ENCODE results near the gene LONRF3. TPM values are rescaled to one million over a fixed set of nuclear protein-coding genes. Genes with fewer than 3 reads are reported as not detected.

The LONRF3 gene
- total RNA-seq, 1 experiment from 2014 or later: 13.1 TPM

GRCh38 chrX:118968031-118968430, 6.4 kb upstream of the LONRF3 start:
- Histone ChIP-seq H3K27me3 (ENCODE audit: control insufficient read depth, insufficient read depth, low read length) (peaks cover 8% of the 10 kb centered on the region), H3K36me3 (ENCODE audit: control insufficient read depth, insufficient read depth, low read length) (no peaks in the 10 kb centered on the region), H3K4me3 (ENCODE audit: low read depth in 2 of 2, low read length in 2 of 2) (no peak overlapping the region), H3K9me3 (ENCODE audit: control insufficient read depth, insufficient read depth, low read depth, low read length) (no peaks in the 10 kb centered on the region), H3K27ac (ENCODE audit: low read length) (no peak overlapping the region), H3K4me1 (ENCODE audit: control insufficient read depth, insufficient read depth, low read length) (0 out of 2 replicates have a peak, but pooled peaks cover under 1% of the 10 kb centered on the region)
- TF ChIP-seq TCF7L2 (IDR thresholded peaks at IDR 0.05; ENCODE audit: low read depth, low read length): no peak
- TF ChIP-seq POLR2AphosphoS5 (IDR thresholded peaks at IDR 0.05; ENCODE audit: low read depth, low read length): no peak
- no peak for TF ChIP-seq CTCF (IDR thresholded peaks at IDR 0.05)
- no peak for TF ChIP-seq SIN3A (IDR thresholded peaks at IDR 0.05; ENCODE audit: borderline replicate concordance, insufficient read depth, low read depth, low read length)
- TF ChIP-seq, protein P1, sequence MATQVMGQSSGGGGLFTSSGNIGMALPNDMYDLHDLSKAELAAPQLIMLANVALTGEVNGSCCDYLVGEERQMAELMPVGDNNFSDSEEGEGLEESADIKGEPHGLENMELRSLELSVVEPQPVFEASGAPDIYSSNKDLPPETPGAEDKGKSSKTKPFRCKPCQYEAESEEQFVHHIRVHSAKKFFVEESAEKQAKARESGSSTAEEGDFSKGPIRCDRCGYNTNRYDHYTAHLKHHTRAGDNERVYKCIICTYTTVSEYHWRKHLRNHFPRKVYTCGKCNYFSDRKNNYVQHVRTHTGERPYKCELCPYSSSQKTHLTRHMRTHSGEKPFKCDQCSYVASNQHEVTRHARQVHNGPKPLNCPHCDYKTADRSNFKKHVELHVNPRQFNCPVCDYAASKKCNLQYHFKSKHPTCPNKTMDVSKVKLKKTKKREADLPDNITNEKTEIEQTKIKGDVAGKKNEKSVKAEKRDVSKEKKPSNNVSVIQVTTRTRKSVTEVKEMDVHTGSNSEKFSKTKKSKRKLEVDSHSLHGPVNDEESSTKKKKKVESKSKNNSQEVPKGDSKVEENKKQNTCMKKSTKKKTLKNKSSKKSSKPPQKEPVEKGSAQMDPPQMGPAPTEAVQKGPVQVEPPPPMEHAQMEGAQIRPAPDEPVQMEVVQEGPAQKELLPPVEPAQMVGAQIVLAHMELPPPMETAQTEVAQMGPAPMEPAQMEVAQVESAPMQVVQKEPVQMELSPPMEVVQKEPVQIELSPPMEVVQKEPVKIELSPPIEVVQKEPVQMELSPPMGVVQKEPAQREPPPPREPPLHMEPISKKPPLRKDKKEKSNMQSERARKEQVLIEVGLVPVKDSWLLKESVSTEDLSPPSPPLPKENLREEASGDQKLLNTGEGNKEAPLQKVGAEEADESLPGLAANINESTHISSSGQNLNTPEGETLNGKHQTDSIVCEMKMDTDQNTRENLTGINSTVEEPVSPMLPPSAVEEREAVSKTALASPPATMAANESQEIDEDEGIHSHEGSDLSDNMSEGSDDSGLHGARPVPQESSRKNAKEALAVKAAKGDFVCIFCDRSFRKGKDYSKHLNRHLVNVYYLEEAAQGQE (IDR thresholded peaks at IDR 0.05; ENCODE audit: insufficient read depth in 1 of 2, low read depth in 2 of 2, low read length in 1 of 2): no peak
- ChIA-PET POLR2A (no interaction called here), CTCF (interaction anchor here (0.6 kb wide), 1 partner anchor 367 kb away, joined by 4 read pairs; no protein-coding TSS in a partner anchor)
- no TSS peak for BruUV-seq (replicated peaks)
- ATAC-seq: no peak
- no peak for DNase-seq (ENCODE audit: low read depth, low spot score)
- in situ Hi-C loops (cut with HindIII; ENCODE audit: low pct_unique_long_range_greater_than_20kb, low sequenced_read_pairs) (no loop called here), intact Hi-C loops (cut with micrococcal nuclease; ENCODE audit: unreplicated experiment) (no loop called here)

DNA sequence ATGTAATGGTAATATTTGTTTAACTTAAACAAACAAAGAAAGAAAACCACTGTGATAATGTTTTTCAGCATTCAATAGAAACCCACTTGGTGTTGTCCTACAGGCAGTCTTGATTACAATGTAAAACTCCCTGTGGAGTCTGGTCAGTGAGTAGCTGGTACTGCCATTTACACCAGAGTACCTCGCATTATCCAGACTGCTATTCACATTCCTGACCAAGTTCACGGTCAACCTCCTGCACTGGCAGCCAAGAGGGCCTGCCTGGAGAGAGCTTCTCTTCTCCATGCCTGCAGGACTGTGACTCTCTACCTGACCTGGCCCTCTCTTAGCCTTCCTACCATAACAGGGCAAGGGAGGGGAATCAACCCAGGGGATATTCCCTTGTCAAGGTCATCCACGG, 2.9 kb upstream of the LONRF3 start:
- DNase-seq (ENCODE audit: low read depth, low spot score) (no peak), ATAC-seq (no peak)
- in situ Hi-C loops (cut with HindIII; ENCODE audit: low pct_unique_long_range_greater_than_20kb, low sequenced_read_pairs) (no loop called here), intact Hi-C loops (cut with micrococcal nuclease; ENCODE audit: unreplicated experiment) (no loop called here)
- Histone ChIP-seq H3K36me3 (ENCODE audit: control insufficient read depth, insufficient read depth, low read length) (no peaks in the 10 kb centered on the region), H3K27ac (ENCODE audit: low read length) (no peak overlapping the region), H3K4me1 (ENCODE audit: control insufficient read depth, insufficient read depth, low read length) (peaks cover 5% of the 10 kb centered on the region), H3K9me3 (ENCODE audit: control insufficient read depth, insufficient read depth, low read depth, low read length) (no peaks in the 10 kb centered on the region), H3K4me3 (ENCODE audit: low read depth in 2 of 2, low read length in 2 of 2) (no peak overlapping the region), H3K27me3 (ENCODE audit: control insufficient read depth, insufficient read depth, low read length) (peaks cover 9% of the 10 kb centered on the region)
- TF ChIP-seq POLR2AphosphoS5 (IDR thresholded peaks at IDR 0.05; ENCODE audit: low read depth, low read length) (no peak), SIN3A (IDR thresholded peaks at IDR 0.05; ENCODE audit: borderline replicate concordance, insufficient read depth, low read depth, low read length) (no peak), TCF7L2 (IDR thresholded peaks at IDR 0.05; ENCODE audit: low read depth, low read length) (no peak), CTCF (IDR thresholded peaks at IDR 0.05) (no peak)
- TF ChIP-seq, protein P1 (IDR thresholded peaks at IDR 0.05; ENCODE audit: insufficient read depth in 1 of 2, low read depth in 2 of 2, low read length in 1 of 2): no peak
- BruUV-seq (replicated peaks): no TSS peak
- ChIA-PET CTCF (interaction anchor here (0.7 kb wide), 2 partner anchors 85 to 471 kb away, joined by 12 to 15 read pairs; no protein-coding TSS in a partner anchor), POLR2A (no interaction called here)
